ENCODE results near the gene CST6.

The CST6 gene

GRCh38 chr11:66047541-66048365, 35.9 kb downstream of the CST6 start:
- DNase-seq (ENCODE audit: low spot score), result no peak

GRCh38 chr11:66048547-66049323, 36.9 kb downstream of the CST6 start, which contains the start of gene GAL3ST3:
GAL3ST3 (minus strand) TSS chr11:66049161; CDS start chr11:66045415, 3,746 bp downstream.
- DNase-seq (ENCODE audit: low spot score), result no peak

- no peak for DNase-seq (ENCODE audit: low spot score)
Observed at GRCh38 chr11:66050581-66051231, 38.9 kb downstream of the CST6 start.

GRCh38 chr11:66051371-66051765, 39.6 kb downstream of the CST6 start:
- no peak for DNase-seq (ENCODE audit: low spot score)

GRCh38 chr11:66051766-66052663, 40.2 kb downstream of the CST6 start, which contains the start of gene SF3B2:
SF3B2 (plus strand) TSS chr11:66052364; CDS start chr11:66052385, 21 bp downstream.
- DNase-seq (ENCODE audit: low spot score), result peak; percentile 98

- no peak for DNase-seq (ENCODE audit: low spot score)
Observed at GRCh38 chr11:66052664-66052982, 40.8 kb downstream of the CST6 start.

- DNase-seq (ENCODE audit: low spot score), result no peak
Observed at GRCh38 chr11:66055021-66055420, 43.2 kb downstream of the CST6 start.

- DNase-seq (ENCODE audit: low spot score), result no peak
Observed at GRCh38 chr11:66056501-66056900, 44.7 kb downstream of the CST6 start.

GRCh38 chr11:66059966-66060680, 48.3 kb downstream of the CST6 start:
- DNase-seq (ENCODE audit: low spot score), result no peak

GRCh38 chr11:66061268-66061667, 49.5 kb downstream of the CST6 start:
- no peak for DNase-seq (ENCODE audit: low spot score)

GRCh38 chr11:66062408-66062807, 50.6 kb downstream of the CST6 start:
- DNase-seq (ENCODE audit: low spot score), result no peak
